ENCODE data around the gene PLCB3.

DNA sequence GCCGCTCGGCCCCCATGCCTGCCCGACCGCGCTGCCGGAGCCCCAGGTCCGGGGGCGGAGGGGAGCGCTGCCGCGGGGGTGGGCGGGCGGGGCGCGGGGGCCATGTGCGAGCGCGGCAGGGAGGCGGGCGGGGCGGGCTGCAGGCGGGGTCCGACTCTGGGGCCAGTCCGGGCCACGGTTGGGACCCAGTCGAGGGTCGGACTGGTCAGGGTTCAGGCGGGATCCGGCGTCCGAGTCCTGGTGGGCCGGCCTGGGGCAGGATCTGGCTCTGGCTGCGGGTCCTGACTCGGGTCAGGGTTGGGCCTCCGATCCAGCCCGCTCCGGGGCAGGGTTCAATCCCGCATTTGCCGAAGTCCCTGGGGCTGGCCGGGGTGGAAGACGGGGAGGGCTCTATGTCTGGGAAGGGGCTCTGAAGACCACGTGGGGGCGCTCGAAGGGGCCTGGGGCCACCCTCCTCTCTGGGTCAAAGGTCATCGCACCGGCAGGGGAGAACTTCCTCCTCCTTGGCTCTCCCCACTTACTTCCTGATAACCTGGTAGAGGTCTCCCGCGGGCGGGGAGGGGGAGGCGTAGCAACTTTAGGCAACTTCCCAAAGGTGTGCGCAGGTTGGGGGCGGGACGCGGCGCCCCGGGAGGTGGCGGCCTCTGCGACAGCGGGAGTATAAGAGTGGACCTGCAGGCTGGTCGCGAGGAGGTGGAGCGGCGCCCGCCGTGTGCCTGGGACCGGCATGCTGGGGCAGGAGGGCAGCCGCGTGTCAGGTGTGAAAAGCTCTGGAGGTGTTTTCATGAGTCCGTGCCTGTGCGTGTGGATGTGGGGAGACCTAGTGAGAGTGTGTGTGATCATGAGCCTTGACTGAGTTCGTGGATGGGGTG, 54.6 kb downstream of the PLCB3 start:
- TF ChIP-seq, protein P1, sequence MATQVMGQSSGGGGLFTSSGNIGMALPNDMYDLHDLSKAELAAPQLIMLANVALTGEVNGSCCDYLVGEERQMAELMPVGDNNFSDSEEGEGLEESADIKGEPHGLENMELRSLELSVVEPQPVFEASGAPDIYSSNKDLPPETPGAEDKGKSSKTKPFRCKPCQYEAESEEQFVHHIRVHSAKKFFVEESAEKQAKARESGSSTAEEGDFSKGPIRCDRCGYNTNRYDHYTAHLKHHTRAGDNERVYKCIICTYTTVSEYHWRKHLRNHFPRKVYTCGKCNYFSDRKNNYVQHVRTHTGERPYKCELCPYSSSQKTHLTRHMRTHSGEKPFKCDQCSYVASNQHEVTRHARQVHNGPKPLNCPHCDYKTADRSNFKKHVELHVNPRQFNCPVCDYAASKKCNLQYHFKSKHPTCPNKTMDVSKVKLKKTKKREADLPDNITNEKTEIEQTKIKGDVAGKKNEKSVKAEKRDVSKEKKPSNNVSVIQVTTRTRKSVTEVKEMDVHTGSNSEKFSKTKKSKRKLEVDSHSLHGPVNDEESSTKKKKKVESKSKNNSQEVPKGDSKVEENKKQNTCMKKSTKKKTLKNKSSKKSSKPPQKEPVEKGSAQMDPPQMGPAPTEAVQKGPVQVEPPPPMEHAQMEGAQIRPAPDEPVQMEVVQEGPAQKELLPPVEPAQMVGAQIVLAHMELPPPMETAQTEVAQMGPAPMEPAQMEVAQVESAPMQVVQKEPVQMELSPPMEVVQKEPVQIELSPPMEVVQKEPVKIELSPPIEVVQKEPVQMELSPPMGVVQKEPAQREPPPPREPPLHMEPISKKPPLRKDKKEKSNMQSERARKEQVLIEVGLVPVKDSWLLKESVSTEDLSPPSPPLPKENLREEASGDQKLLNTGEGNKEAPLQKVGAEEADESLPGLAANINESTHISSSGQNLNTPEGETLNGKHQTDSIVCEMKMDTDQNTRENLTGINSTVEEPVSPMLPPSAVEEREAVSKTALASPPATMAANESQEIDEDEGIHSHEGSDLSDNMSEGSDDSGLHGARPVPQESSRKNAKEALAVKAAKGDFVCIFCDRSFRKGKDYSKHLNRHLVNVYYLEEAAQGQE (IDR thresholded peaks at IDR 0.05; ENCODE audit: insufficient replicate concordance, low read depth), result no peak
- TF ChIP-seq CTCF (IDR thresholded peaks at IDR 0.05; ENCODE audit: insufficient read depth, low read length), result no peak
- peak; percentile 54 for TF ChIP-seq POLR2AphosphoS5 (IDR thresholded peaks at IDR 0.05; ENCODE audit: low read depth)

All from HL-60 (cell line).